K562 (cell line): ENCODE results near the gene ARHGAP8. TPM values are rescaled to one million over a fixed set of nuclear protein-coding genes. Genes with fewer than 3 reads are reported as not detected.

Source experiments
- ATAC-seq: fragments of 200-7000 bp; cut with Tn5 transposase; 3 replicates; pipeline ENCODE4 v1.9.1; 2020; ENCODE audit warnings: moderate library complexity
- BruUV-seq: library from RNA; stranded (reverse); fragments of 400-500 nt; replicated peaks from 2 replicates; lab custom pipeline; 2021; lab: Mats Ljungman, UMichigan
- CTCF ChIA-PET: fragments of 300-600 bp; formaldehyde crosslinking; extraction: SDS; loops from one replicate; lab custom pipeline; 2021; ENCODE audit warnings: low intra/inter-chr PET ratio; lab: Yijun Ruan, JAX
- POLR2A ChIA-PET: fragments of 300-600, 350-650 bp; sonication (Branson Sonifier 250); formaldehyde crosslinking; extraction: SDS; loops from one replicate; lab custom pipeline; 2021; ENCODE audit warnings: antibody characterized with exemption, inconsistent platforms; lab: Yijun Ruan, JAX
- DNase-seq, 4 experiments: peaks; one replicate each; pipeline versions ENCODE4 v3.0.0 to v3.0.0-alpha.2; 2011 to 2018; ENCODE audit warnings: low spot score in 3 of 4, mixed read lengths in 3 of 4; ENCODE audit errors: extremely low read depth in 1 of 4
- FAIRE-seq: peaks from 2 replicates; lab custom pipeline; 2011; peaks lifted over from hg19 to GRCh38; lab: Jason Lieb, UNC
- H2AFZ ChIP-seq: 2 replicates; pipeline ENCODE4 v1.6.0; 2011; ENCODE audit warnings: low read depth, low read length, control low read depth, inconsistent platforms
- H3K27ac ChIP-seq: fragments of 200-600 bp; 3 replicates; pipeline ENCODE4 v1.8.0; 2011; ENCODE audit warnings: low read depth, mild to moderate bottlenecking, control low read depth, inconsistent platforms, low read length, moderate library complexity, mixed read lengths; ENCODE audit errors: extremely low read depth
- H3K27me3 ChIP-seq, 2 experiments: fragments of 300-600 bp in 1 of 2; 2 replicates in 1 of 2; 3 replicates in 1 of 2; pipeline versions ENCODE4 v1.6.0 to v1.8.0; 2011; ENCODE audit warnings: inconsistent platforms in 2 of 2, low read length in 2 of 2, mild to moderate bottlenecking in 1 of 2, mixed read lengths in 1 of 2, moderate library complexity in 1 of 2; ENCODE audit not compliant: control insufficient read depth in 2 of 2, insufficient read depth in 2 of 2
- H3K36me3 ChIP-seq: fragments of 300-600 bp; 3 replicates; pipeline ENCODE4 v1.8.0; 2011; ENCODE audit warnings: mild to moderate bottlenecking, low read length, inconsistent platforms; ENCODE audit not compliant: control insufficient read depth, insufficient read depth
- H3K4me1 ChIP-seq, 2 experiments: fragments of 200-600 bp in 1 of 2; replicated peaks in 1 of 2; 2 replicates in 1 of 2; 3 replicates in 1 of 2; pipeline versions ENCODE4 v1.5.1 to v1.8.0; 2011; ENCODE audit warnings: inconsistent platforms in 2 of 2, low read length in 2 of 2, mild to moderate bottlenecking in 1 of 2, mixed read lengths in 1 of 2, moderate library complexity in 1 of 2; ENCODE audit not compliant: control insufficient read depth in 2 of 2, insufficient read depth in 2 of 2
- H3K4me2 ChIP-seq: 2 replicates; pipeline ENCODE4 v1.6.1; 2011; ENCODE audit warnings: low read length, control low read depth, inconsistent platforms, mixed read lengths; ENCODE audit not compliant: insufficient read depth
- H3K4me3 ChIP-seq: fragments of 200-600 bp; sonication (generic), shearing (Covaris generic); 2 replicates; pipeline ENCODE4 v1.5.1; 2016; ENCODE audit warnings: control low read depth, inconsistent platforms
- H3K79me2 ChIP-seq: fragments of 200-600 bp; 3 replicates; pipeline ENCODE4 v1.8.0; 2011; ENCODE audit warnings: low read length, inconsistent platforms; ENCODE audit not compliant: control insufficient read depth, insufficient read depth
- H3K9ac ChIP-seq, 2 experiments: 2 replicates each; pipeline versions ENCODE4 v1.6.0 to v1.6.1; 2011; ENCODE audit warnings: low read depth in 2 of 2, low read length in 2 of 2, control low read depth in 1 of 2, inconsistent platforms in 1 of 2, mild to moderate bottlenecking in 1 of 2, mixed read lengths in 1 of 2; ENCODE audit not compliant: insufficient read depth in 1 of 2
- H3K9me1 ChIP-seq: one replicate; pipeline ENCODE4 v1.6.0; 2011; ENCODE audit warnings: inconsistent platforms, mild to moderate bottlenecking, low read length, moderate library complexity; ENCODE audit not compliant: control insufficient read depth, insufficient read depth
- H3K9me3 ChIP-seq: replicated peaks from 2 replicates; pipeline ENCODE4 v1.5.1; 2011; ENCODE audit warnings: low read depth, low read length, inconsistent platforms; ENCODE audit not compliant: control insufficient read depth, insufficient read depth
- H4K20me1 ChIP-seq: replicated peaks from 2 replicates; pipeline ENCODE4 v1.6.1; 2011; ENCODE audit warnings: low read length, inconsistent platforms, mixed read lengths; ENCODE audit not compliant: control insufficient read depth, insufficient read depth
- CSDE1 ChIP-seq, 2 experiments: fragments of 450-650 bp; IDR thresholded peaks; 2 replicates each; pipeline ENCODE4 v1.6.1; 2016; ENCODE audit warnings: mild to moderate bottlenecking in 1 of 2
- KAT8 ChIP-seq: fragments of 450-650 bp; IDR thresholded peaks from 2 replicates; pipeline ENCODE4 v1.6.1; 2016; ENCODE audit warnings: low read depth, mild to moderate bottlenecking
- NONO ChIP-seq, 2 experiments: fragments of 200-400 bp in 1 of 2; fragments of 450-650 bp in 1 of 2; formaldehyde crosslinking in 1 of 2; IDR thresholded peaks; 2 replicates each; pipeline ENCODE4 v1.6.1; 2017; ENCODE audit warnings: low read depth in 2 of 2, mild to moderate bottlenecking in 2 of 2, moderate library complexity in 2 of 2, low read length in 1 of 2
- PURB ChIP-seq: sonication (generic); formaldehyde crosslinking; IDR thresholded peaks from 2 replicates; pipeline ENCODE4 v1.9.0; 2021; ENCODE audit warnings: low read depth, mild to moderate bottlenecking, missing genetic modification reagents
- RBM39 ChIP-seq: fragments of 200-400 bp; formaldehyde crosslinking; optimal IDR thresholded peaks from 2 replicates; pipeline ENCODE3; 2018; ENCODE audit warnings: low read depth, low read length
- ZNF280B ChIP-seq: fragments of 250-450 bp; sonication (Bioruptor Pico); IDR thresholded peaks from 2 replicates; pipeline ENCODE4 v1.5.1; 2021; ENCODE audit warnings: mild to moderate bottlenecking
- WGBS: fragments of 100-300 bp; shearing (Covaris generic); methylation state at CpG from one replicate; pipeline ENCODE4 v1.1.6; 2016; ENCODE audit warnings: low coverage, mixed read lengths; ENCODE audit not compliant: insufficient coverage; ENCODE audit errors: missing lambda C conversion rate; 5-methylcytosine and 5-hydroxymethylcytosine counted together
- in situ Hi-C: fragments of 300-500 bp; cut with MboI; formaldehyde crosslinking; loops from 4 replicates; pipeline ENCODE4 v1.15.0; 2018; ENCODE audit warnings: inconsistent platforms, mixed read lengths
- intact Hi-C: fragments of 100-400 bp; cut with micrococcal nuclease; formaldehyde crosslinking; loops from 2 replicates; pipeline ENCODE4 v1.14.2; 2022
- polyA plus RNA-seq, 8 experiments: library from polyadenylated mRNA; depleted of rRNA in 4 of 8; stranded (reverse) in 5 of 8; unstranded in 3 of 8; fragments of >200 nt; fragmentation: Nextera tagmentation in 2 of 8; fragmentation: Illumina TruSeq in 1 of 8; extraction: Ambion mirVana in 2 of 8; extraction: Trizol in 1 of 8; gene quantifications; 2 replicates each; pipeline versions ENCODE4 v1.2.1 to v1.2.3, GENCODE V29; 2011 to 2014; ENCODE audit warnings: inconsistent platforms in 1 of 8, missing spikeins in 1 of 8
- total RNA-seq, 7 experiments: library from RNA; depleted of rRNA in 6 of 7; stranded (reverse); fragments of >200 nt in 6 of 7; fragmentation: Illumina TruSeq in 2 of 7; extraction: Trizol in 2 of 7; gene quantifications; 2 replicates each; pipeline versions ENCODE4 v1.2.1 to v1.2.3, GENCODE V29; 2011 to 2021; ENCODE audit warnings: low replicate concordance in 1 of 7
- TF ChIP-seq, protein P1 (sequence below), 2 experiments: fragments of 450-650 bp in 1 of 2; sonication (generic) in 1 of 2; formaldehyde crosslinking in 1 of 2; IDR thresholded peaks in 1 of 2; conservative IDR thresholded peaks in 1 of 2; 2 replicates each; pipeline versions ENCODE4 v1.6.1 to v1.8.1; 2016 to 2023; ENCODE audit warnings: mild to moderate bottlenecking in 2 of 2, moderate library complexity in 2 of 2, inconsistent platforms in 1 of 2, missing genetic modification reagents in 1 of 2

ARHGAP8 gene
- total and polyA plus RNA-seq, 9 of the 15 experiments (the other 6 are each of a cell fraction or from before 2014, with no cell fraction given): 0.15 to 2.2 (median 0.62) TPM

- intact Hi-C loops: no loop called here
- FAIRE-seq (no peak), ATAC-seq (no peak), DNase-seq (no peak)
- no peak for TF ChIP-seq CSDE1 (IDR thresholded peaks at IDR 0.05)
- TF ChIP-seq ZNF280B: no peak
- no peak for TF ChIP-seq KAT8
- TF ChIP-seq PURB (CRISPR knock-in tag): no peak
- no peak for TF ChIP-seq NONO (IDR thresholded peaks at IDR 0.05; ENCODE audit: low read depth in 2 of 2, low read length in 1 of 2)
- TF ChIP-seq, protein P1, sequence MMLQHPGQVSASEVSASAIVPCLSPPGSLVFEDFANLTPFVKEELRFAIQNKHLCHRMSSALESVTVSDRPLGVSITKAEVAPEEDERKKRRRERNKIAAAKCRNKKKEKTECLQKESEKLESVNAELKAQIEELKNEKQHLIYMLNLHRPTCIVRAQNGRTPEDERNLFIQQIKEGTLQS (IDR thresholded peaks at IDR 0.05): no peak
- TF ChIP-seq, protein P1 (CRISPR knock-in tag; conservative IDR thresholded peaks at IDR 0.05): no peak
- TF ChIP-seq RBM39: no peak
- H3K4me1 ChIP-seq: no peaks in the 10 kb centered on the region
- ChIA-PET POLR2A (no interaction called here), CTCF (no interaction called here)
- no peak overlapping the region for H3K9ac ChIP-seq
- no peak overlapping the region for H3K4me2 ChIP-seq
- H3K27me3 ChIP-seq: peaks cover 0 to 7% of the 10 kb centered on the region in 2 experiments; a peak in 2 of 5 replicates
- no peaks in the 10 kb centered on the region for H4K20me1 ChIP-seq
- H3K4me3 ChIP-seq: no peak overlapping the region
- no TSS peak for BruUV-seq
- no peak overlapping the region for H3K27ac ChIP-seq
- no peaks in the 10 kb centered on the region for H3K79me2 ChIP-seq
- no peaks in the 10 kb centered on the region for H3K9me3 ChIP-seq
- 19% methylated on average over 13 of the region's 16 CpGs for WGBS
- in situ Hi-C loops: no loop called here
- H3K9me1 ChIP-seq: no peaks in the 10 kb centered on the region
- H2AFZ ChIP-seq: no peak overlapping the region
- no peaks in the 10 kb centered on the region for H3K36me3 ChIP-seq
Observed at GRCh38 chr22:44776605-44777363, 24.4 kb downstream of the ARHGAP8 start.
